HEK293 (cell line): ENCODE data around the gene TCN1.
"Not testable (repeated sequence)": the region's sequence is repeated elsewhere in the genome, so short reads cannot be mapped to it uniquely, and the experiment has no call there.

Experiments
- CTCF ChIA-PET: fragments of 350-600 bp; formaldehyde crosslinking; extraction: SDS; loops from one replicate; lab custom pipeline; 2021; ENCODE audit warnings: antibody characterized with exemption; lab: Yijun Ruan, JAX
- POLR2A ChIA-PET: fragments of 300-600 bp; formaldehyde crosslinking; extraction: SDS; loops from one replicate; lab custom pipeline; 2020; ENCODE audit warnings: antibody characterized with exemption, inconsistent platforms; lab: Yijun Ruan, JAX
- H3K27ac ChIP-seq: fragments of 200-500 bp; sonication (Bioruptor generic); 2 replicates; pipeline ENCODE4 v1.5.1; 2014; ENCODE audit warnings: low read depth, low read length, control low read depth, inconsistent platforms; ENCODE audit errors: extremely low read depth
- H3K36me3 ChIP-seq, 2 experiments: fragments of 200-500 bp in 1 of 2; sonication (Bioruptor generic) in 1 of 2; 1 replicate in 1 of 2; 2 replicates in 1 of 2; pipeline ENCODE4 v1.5.1; 2014 to 2017; ENCODE audit warnings: inconsistent platforms in 2 of 2, low read length in 2 of 2; ENCODE audit not compliant: control insufficient read depth in 2 of 2, insufficient read depth in 1 of 2
- H3K4me1 ChIP-seq: fragments of 200-500 bp; sonication (Bioruptor generic); 2 replicates; pipeline ENCODE4 v1.5.1; 2014; ENCODE audit warnings: mild to moderate bottlenecking, low read length, inconsistent platforms; ENCODE audit not compliant: control insufficient read depth, insufficient read depth
- H3K4me3 ChIP-seq: 2 replicates; pipeline ENCODE4 v1.5.1; 2011; ENCODE audit warnings: low read depth, mild to moderate bottlenecking, control low read depth, low read length, moderate library complexity
- H3K9me3 ChIP-seq: fragments of 200-500 bp; sonication (Bioruptor generic); 2 replicates; pipeline ENCODE4 v1.5.1; 2014; ENCODE audit warnings: low read depth, low read length, inconsistent platforms; ENCODE audit not compliant: control insufficient read depth, insufficient read depth
- ELK4 ChIP-seq: IDR thresholded peaks from 2 replicates; pipeline ENCODE4 v1.6.1; 2011; ENCODE audit warnings: mild to moderate bottlenecking, low read depth, low read length, borderline replicate concordance
- KLF8 ChIP-seq: fragments of 450-650 bp; formaldehyde crosslinking; IDR thresholded peaks from 2 replicates; pipeline ENCODE4 v1.5.1; 2016; ENCODE audit warnings: missing biosample characterization, missing genetic modification characterization
- MYNN ChIP-seq: fragments of 450-650 bp; formaldehyde crosslinking; IDR thresholded peaks from 2 replicates; pipeline ENCODE4 v1.5.1; 2016; ENCODE audit warnings: missing biosample characterization, missing genetic modification characterization, borderline replicate concordance
- SETDB1 ChIP-seq: IDR thresholded peaks from one replicate; pipeline ENCODE4 v1.6.1; 2017; ENCODE audit warnings: mild to moderate bottlenecking, low read length, moderate library complexity, mixed read lengths; ENCODE audit not compliant: insufficient read length
- SP2 ChIP-seq: fragments of 450-650 bp; formaldehyde crosslinking; IDR thresholded peaks from 2 replicates; pipeline ENCODE4 v1.5.1; 2016; ENCODE audit warnings: missing biosample characterization, missing genetic modification characterization
- ZNF138 ChIP-seq: fragments of 450-650 bp; formaldehyde crosslinking; IDR thresholded peaks from 2 replicates; pipeline ENCODE4 v1.5.1; 2016; ENCODE audit warnings: missing biosample characterization, missing genetic modification characterization, borderline replicate concordance
- ZNF146 ChIP-seq: fragments of 450-650 bp; formaldehyde crosslinking; IDR thresholded peaks from 2 replicates; pipeline ENCODE4 v1.5.1; 2016; ENCODE audit warnings: missing biosample characterization, missing genetic modification characterization
- ZNF169 ChIP-seq: fragments of 450-650 bp; formaldehyde crosslinking; IDR thresholded peaks from 2 replicates; pipeline ENCODE4 v1.5.1; 2016; ENCODE audit warnings: missing biosample characterization, missing genetic modification characterization
- ZNF514 ChIP-seq: fragments of 450-650 bp; formaldehyde crosslinking; IDR thresholded peaks from 2 replicates; pipeline ENCODE4 v1.5.1; 2016; ENCODE audit warnings: missing biosample characterization, missing genetic modification characterization
- ZNF571 ChIP-seq: fragments of 450-650 bp; formaldehyde crosslinking; IDR thresholded peaks from 2 replicates; pipeline ENCODE4 v1.5.0; 2017; ENCODE audit warnings: missing biosample characterization, missing genetic modification characterization
- ZNF776 ChIP-seq: fragments of 450-650 bp; formaldehyde crosslinking; IDR thresholded peaks from 2 replicates; pipeline ENCODE4 v1.5.0; 2017; ENCODE audit warnings: missing biosample characterization, missing genetic modification characterization, borderline replicate concordance
- ZNF792 ChIP-seq: fragments of 450-650 bp; formaldehyde crosslinking; IDR thresholded peaks from 2 replicates; pipeline ENCODE4 v1.5.1; 2016; ENCODE audit warnings: missing biosample characterization, missing genetic modification characterization
- ZSCAN23 ChIP-seq: fragments of 450-650 bp; formaldehyde crosslinking; IDR thresholded peaks from 2 replicates; pipeline ENCODE4 v1.5.1; 2016; ENCODE audit warnings: missing biosample characterization, missing genetic modification characterization
- ZXDB ChIP-seq: fragments of 450-650 bp; formaldehyde crosslinking; IDR thresholded peaks from 2 replicates; pipeline ENCODE4 v1.5.1; 2016; ENCODE audit warnings: missing biosample characterization, missing genetic modification characterization
- TF ChIP-seq, protein P1 (sequence below): fragments of 450-650 bp; formaldehyde crosslinking; IDR thresholded peaks from 2 replicates; pipeline ENCODE4 v1.5.1; 2016; ENCODE audit warnings: missing biosample characterization, missing genetic modification characterization
- TF ChIP-seq, protein P2 (sequence below): fragments of 450-650 bp; formaldehyde crosslinking; IDR thresholded peaks from 2 replicates; pipeline ENCODE4 v1.5.1; 2017; ENCODE audit warnings: missing biosample characterization, missing genetic modification characterization
- TF ChIP-seq, protein P3 (sequence below): fragments of 450-650 bp; formaldehyde crosslinking; IDR thresholded peaks from 2 replicates; pipeline ENCODE4 v1.5.1; 2016; ENCODE audit warnings: missing biosample characterization, missing genetic modification characterization

TCN1 gene, protein sequence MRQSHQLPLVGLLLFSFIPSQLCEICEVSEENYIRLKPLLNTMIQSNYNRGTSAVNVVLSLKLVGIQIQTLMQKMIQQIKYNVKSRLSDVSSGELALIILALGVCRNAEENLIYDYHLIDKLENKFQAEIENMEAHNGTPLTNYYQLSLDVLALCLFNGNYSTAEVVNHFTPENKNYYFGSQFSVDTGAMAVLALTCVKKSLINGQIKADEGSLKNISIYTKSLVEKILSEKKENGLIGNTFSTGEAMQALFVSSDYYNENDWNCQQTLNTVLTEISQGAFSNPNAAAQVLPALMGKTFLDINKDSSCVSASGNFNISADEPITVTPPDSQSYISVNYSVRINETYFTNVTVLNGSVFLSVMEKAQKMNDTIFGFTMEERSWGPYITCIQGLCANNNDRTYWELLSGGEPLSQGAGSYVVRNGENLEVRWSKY

DNA sequence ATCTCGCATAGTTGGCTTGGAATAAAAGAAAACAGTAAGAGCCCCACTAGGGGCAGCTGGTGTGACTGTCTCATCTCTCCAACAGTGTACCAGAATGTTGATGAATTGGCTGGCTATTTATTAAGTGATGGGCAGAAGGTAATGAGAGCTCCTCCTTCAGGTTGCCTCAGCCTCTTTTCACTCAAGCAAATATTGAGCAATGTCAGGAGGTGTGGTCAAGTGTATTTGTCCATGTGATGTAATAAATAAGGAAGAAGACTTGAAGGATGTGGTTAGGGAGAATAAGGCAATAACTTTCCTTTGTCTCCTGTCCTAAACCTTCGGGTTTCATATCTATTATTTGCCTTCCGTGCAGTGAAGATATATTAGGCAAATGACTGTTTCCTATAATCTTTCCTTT lies at the start of gene TCN1:
Gene TCN1, minus strand, starts transcription at position 91 of the 400 bp plus-strand sequence. Its CDS starts 17 bp downstream, at position 74.
- H3K9me3 ChIP-seq = no peaks in the 10 kb centered on the region
- TF ChIP-seq SETDB1 (no peak), ZNF514 (no peak), ZNF571 (no peak), ZNF792 (tag by site-specific recombination) (no peak), ZSCAN23 (tag by site-specific recombination) (no peak), ELK4 (no peak), KLF8 (no peak), ZNF169 (no peak), MYNN (no peak), ZXDB (tag by site-specific recombination) (no peak), ZNF776 (tag by site-specific recombination) (no peak), SP2 (tag by site-specific recombination) (no peak), ZNF138 (tag by site-specific recombination) (no peak)
- TF ChIP-seq, protein P1, sequence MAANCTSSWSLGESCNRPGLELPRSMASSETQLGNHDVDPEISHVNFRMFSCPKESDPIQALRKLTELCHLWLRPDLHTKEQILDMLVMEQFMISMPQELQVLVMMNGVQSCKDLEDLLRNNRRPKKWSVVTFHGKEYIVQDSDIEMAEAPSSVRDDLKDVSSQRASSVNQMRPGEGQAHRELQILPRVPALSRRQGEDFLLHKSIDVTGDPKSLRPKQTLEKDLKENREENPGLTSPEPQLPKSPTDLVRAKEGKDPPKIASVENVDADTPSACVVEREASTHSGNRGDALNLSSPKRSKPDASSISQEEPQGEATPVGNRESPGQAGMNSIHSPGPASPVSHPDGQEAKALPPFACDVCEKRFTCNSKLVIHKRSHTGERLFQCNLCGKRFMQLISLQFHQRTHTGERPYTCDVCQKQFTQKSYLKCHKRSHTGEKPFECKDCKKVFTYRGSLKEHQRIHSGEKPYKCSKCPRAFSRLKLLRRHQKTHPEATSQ (tag by site-specific recombination) = no peak
- TF ChIP-seq, protein P2, sequence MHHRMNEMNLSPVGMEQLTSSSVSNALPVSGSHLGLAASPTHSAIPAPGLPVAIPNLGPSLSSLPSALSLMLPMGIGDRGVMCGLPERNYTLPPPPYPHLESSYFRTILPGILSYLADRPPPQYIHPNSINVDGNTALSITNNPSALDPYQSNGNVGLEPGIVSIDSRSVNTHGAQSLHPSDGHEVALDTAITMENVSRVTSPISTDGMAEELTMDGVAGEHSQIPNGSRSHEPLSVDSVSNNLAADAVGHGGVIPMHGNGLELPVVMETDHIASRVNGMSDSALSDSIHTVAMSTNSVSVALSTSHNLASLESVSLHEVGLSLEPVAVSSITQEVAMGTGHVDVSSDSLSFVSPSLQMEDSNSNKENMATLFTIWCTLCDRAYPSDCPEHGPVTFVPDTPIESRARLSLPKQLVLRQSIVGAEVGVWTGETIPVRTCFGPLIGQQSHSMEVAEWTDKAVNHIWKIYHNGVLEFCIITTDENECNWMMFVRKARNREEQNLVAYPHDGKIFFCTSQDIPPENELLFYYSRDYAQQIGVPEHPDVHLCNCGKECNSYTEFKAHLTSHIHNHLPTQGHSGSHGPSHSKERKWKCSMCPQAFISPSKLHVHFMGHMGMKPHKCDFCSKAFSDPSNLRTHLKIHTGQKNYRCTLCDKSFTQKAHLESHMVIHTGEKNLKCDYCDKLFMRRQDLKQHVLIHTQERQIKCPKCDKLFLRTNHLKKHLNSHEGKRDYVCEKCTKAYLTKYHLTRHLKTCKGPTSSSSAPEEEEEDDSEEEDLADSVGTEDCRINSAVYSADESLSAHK (tag by site-specific recombination) = no peak
- TF ChIP-seq, protein P3, sequence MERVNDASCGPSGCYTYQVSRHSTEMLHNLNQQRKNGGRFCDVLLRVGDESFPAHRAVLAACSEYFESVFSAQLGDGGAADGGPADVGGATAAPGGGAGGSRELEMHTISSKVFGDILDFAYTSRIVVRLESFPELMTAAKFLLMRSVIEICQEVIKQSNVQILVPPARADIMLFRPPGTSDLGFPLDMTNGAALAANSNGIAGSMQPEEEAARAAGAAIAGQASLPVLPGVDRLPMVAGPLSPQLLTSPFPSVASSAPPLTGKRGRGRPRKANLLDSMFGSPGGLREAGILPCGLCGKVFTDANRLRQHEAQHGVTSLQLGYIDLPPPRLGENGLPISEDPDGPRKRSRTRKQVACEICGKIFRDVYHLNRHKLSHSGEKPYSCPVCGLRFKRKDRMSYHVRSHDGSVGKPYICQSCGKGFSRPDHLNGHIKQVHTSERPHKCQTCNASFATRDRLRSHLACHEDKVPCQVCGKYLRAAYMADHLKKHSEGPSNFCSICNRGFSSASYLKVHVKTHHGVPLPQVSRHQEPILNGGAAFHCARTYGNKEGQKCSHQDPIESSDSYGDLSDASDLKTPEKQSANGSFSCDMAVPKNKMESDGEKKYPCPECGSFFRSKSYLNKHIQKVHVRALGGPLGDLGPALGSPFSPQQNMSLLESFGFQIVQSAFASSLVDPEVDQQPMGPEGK (tag by site-specific recombination) = no peak
- TF ChIP-seq, all 188 proteins: peak for 0
- no peaks in the 10 kb centered on the region for H3K36me3 ChIP-seq
- H3K4me1 ChIP-seq = no peaks in the 10 kb centered on the region
- CTCF ChIA-PET = interaction anchor here (0.6 to 0.7 kb wide), 3 partner anchors 33 to 1214 kb away, joined by 3 read pairs; no protein-coding TSS in a partner anchor
- no peak within 1 kb of the TSS for H3K27ac ChIP-seq
- no peak within 1 kb of the TSS for H3K4me3 ChIP-seq
- POLR2A ChIA-PET = no interaction called here

DNA sequence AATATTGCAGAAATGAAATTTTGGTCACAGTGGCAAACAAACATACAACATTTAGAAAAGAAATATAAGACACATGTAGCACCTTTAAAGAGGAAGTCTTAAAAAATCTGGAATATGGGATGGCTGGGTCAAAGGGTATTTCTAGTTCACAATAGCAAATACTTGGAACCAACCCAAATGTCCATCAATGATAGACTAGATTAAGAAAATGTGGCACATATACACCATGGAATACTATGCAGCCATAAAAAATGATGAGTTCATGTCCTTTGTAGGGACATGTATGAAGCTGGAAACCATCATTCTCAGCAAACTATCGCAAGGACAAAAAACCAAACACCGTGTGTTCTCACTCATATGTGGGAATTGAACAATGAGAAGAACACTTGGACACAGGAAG lies 37.3 kb upstream of the TCN1 start:
- H3K9me3 ChIP-seq, H3K36me3 ChIP-seq, H3K27ac ChIP-seq, POLR2A ChIA-PET, H3K4me1 ChIP-seq, H3K4me3 ChIP-seq, CTCF ChIA-PET: not testable (repeated sequence)
- TF ChIP-seq ZNF146 (tag by site-specific recombination) = peak; percentile 48; the same call in 1 of the 2 replicates
